NK-92 treated with Interleukin-12 subunit alpha and Interleukin-12 subunit beta, amount 100 ng/mL, for 24 hours (cell line): ENCODE data around the gene GAL3ST3.
"Not testable (repeated sequence)": the region's sequence is repeated elsewhere in the genome, so short reads cannot be mapped to it uniquely, and the experiment has no call there.

Source experiments
- DNase-seq: peaks from one replicate; lab custom pipeline; 2025; lab: John Stamatoyannopoulos, UW

GAL3ST3 gene

DNA sequence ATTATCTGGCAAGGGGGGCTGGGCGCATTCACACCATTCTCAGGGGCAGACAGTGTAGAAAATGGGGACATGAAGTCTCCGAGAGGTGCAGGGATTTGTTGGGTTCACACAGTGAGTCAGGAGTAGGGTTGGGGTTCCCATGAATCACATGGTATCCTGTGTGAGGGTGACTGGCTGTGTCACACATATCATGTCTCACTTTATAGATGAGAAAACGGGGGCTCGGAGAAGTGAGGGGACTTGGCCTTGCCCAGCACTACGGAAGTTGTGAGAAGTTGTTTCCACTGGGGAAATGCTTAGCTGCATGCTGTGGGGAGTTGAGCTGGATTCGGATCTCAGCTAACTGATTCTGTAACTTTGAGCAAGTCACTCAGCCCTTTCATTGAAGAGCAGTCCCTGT is 4.2 kb downstream of the GAL3ST3 start:
- DNase-seq, result no peak

GRCh38 chr11:66042996-66043906 is 5.7 kb downstream of the GAL3ST3 start:
- DNase-seq, result no peak

DNA sequence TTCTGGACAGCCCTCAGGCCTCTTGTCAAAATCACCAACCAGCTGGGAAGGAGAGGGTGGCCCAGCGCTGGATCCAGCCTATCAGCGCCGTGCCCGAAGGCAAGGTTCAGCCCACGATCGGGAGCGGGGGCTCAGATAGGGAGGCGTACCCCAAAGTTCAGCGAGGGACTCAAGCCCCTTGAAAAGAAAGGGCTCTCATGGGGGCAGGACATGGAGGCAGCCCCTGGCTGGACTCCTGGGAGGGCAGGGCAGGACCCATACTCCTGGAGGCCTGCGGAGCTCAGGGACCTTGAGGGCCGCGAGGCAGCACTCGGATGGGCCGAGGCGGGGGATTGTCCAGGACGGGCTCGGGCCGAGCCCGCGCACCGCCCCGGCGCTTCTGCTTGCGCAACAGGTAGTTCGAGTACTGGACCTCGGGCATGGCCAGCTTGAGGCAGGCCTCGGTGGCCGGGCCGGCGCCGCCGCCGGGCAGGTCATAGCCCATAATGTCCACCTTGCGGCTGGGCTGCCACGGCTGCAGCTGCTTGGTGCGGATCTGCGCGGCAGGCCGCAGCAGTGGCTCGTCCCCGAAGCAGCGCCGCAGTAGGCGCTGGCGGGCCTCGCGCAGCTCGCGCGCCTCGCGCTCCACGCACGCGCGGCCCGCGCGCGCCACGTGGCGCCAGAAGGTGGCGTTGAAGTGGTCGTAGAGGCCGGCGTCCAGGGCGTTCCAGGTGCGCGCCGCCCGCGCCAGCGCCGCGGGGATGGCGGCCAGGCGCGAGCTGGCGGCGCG is 6.5 kb downstream of the GAL3ST3 start:
- no peak for DNase-seq

DNA sequence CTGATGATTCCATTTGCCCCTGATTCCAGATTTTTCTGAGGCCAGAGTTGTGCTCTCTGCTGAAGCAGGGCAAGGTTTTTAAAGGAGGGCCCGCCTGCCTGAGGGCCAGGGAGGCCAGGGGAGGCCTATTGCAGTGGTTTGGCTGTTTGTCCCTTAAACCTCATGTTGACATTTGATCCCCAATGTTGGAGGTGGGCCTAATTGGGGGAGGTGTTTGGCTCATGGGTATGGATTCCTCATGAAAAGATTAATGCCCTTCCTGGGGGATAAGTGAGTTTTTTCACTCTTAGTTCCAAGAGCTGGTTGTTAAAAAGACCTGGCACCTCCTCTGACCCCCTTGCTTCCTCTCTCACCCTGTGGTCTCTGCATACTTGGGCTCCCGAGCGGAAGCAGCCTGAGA is 9.2 kb downstream of the GAL3ST3 start:
- DNase-seq, result no peak

- DNase-seq, result no peak
Observed at GRCh38 chr11:66037327-66037726, 11.6 kb downstream of the GAL3ST3 start.

GRCh38 chr11:66036334-66036710 is 12.6 kb downstream of the GAL3ST3 start:
- no peak for DNase-seq

GRCh38 chr11:66035653-66036333 is 13.2 kb downstream of the GAL3ST3 start:
- DNase-seq, result no peak

GRCh38 chr11:66032957-66033735 is 15.8 kb downstream of the GAL3ST3 start:
- no peak for DNase-seq

- DNase-seq, result no peak
Observed at GRCh38 chr11:66026017-66026529, 22.9 kb downstream of the GAL3ST3 start, which contains the start of gene CATSPER1. CATSPER1 (minus strand) TSS chr11:66026479; CDS start chr11:66026379, 100 bp downstream.

DNA sequence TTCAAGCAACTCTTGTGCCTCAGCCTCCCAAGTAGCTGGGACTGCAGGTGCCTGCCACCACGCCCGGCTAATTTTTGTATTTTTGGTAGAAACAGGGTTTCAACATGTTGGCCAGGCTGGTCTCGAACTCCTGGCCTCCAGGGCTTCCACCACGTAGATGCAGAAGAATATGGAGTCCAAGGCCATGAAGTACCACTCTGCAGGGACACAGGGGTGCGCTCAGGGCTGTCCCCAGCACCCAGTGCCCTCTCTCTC is 25.8 kb downstream of the GAL3ST3 start:
- not testable (repeated sequence) for DNase-seq

DNA sequence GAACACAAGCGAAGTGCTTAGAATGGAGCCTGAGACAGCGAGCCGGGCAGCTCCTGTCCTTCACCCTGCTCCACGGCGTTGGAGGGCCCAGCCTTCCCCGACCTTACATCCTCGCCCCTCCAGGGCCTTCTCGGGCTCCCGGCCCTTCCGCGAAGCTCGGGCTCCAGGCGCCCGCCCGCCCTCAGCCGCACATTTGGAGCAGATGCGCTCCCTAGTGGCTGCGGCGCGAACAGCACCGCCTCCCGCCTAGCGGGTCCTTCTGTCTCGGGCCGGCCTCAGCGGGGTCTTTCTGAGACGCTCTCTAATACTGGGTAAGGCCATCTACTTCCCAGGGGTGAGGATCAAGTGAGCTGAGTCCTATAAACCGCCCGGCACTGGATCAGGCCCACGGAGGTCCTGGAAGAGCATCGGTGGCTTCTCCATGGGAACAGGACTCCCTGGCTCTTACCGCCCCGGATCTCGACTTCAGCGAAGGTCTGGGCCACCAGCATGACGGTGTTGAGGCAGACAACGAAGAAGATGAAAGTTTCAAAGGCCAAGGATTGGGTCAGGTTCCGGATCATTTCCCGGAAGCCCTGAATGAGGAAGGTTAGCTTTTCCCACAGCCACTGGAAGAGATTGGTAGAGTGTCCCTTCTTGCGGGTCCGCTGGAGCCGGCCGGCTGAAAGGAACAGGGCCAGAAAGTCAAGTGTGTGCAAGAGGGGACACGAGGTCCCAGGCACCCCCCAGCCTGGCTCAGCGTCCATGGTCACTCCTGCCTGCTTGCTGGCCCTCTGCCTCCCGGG is 26.4 kb downstream of the GAL3ST3 start:
- peak; percentile 39 for DNase-seq

GRCh38 chr11:66020618-66021357 is 28.2 kb downstream of the GAL3ST3 start:
- peak; percentile 61 for DNase-seq

- no peak for DNase-seq
Observed at GRCh38 chr11:66020212-66020611, 28.7 kb downstream of the GAL3ST3 start.

GRCh38 chr11:66017321-66017720 is 31.6 kb downstream of the GAL3ST3 start:
- DNase-seq, result no peak

DNA sequence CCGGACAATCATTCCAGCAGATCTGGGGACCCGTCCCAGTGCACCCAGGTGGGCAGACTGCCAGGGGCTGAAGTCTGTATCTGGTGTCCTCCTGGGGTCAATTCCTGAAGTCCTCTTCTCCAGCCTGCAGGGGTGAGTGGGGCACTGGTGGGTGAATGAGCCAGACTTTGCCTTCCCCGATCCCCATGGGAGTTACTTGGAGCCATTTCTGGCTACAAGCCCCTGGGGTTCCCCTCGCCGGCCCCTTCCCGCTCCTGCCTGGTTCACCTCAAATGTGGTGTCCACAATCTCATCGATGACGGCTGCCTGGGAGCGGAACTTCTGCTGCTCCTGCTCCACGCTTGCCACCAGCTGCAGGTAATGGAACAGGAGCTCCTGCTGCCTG is 32.2 kb downstream of the GAL3ST3 start:
- no peak for DNase-seq

DNA sequence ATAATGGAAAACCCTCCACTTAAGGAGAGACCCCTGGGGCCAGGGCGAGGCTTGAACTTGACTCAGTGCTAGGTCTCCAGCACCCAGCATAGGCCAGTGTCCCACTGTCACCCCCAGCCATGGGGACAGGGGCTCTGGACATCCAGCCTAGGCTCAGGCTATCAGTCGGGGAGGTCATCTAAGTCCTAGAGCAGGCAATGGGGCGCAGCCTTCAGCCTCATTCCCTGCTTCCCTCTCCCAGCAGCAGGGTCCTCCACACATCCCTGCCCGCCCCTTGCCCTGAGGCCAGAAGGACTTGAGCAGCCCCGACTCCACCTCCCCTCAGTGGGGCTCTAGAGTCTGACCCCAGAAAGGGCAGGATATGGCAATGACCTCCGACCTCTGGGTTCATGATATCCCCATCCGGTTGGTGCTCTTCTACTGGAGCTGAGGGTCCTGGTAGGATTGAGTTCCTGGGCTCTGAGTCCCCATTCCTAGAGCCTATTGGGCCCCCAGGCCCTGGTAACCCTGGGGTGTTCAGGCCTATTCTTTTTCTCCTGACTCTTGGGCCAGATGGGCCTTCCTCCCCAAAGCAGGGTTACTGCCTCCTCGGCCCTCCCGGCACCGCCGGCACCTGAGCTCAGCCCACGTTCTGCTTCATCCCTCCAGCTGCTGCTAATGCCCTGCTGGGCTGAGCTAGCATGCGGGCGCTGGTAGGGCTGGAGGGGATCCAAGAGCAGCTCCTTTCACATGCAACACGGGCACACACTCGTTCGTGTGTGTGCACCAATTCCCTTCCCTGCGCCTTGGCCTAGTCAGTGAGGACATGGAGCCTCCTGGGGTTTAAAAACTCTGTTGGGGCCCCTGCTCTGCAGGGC is 32.8 kb downstream of the GAL3ST3 start:
- no peak for DNase-seq

DNA sequence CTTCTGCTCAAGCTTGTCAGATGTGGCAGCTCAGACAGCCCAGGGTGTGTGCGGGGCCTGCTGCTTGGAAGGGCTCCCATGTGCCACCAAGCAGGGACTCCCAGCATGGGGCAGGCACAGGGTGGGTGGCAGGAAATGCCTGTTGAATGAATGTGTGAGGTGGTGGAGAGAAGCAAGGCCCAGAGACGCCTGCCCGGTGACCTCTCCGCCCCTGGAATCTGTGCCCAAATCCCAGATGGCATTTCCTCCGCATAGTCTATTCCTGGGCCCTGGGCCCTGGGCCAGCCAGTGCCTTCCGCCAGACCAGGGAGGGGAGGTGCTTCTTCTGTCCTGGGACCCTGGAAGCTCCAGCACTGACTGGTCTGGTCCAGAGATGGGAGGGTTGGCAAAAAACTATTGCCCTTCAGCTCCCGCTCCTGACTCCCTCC is 33.5 kb downstream of the GAL3ST3 start:
- no peak for DNase-seq

DNA sequence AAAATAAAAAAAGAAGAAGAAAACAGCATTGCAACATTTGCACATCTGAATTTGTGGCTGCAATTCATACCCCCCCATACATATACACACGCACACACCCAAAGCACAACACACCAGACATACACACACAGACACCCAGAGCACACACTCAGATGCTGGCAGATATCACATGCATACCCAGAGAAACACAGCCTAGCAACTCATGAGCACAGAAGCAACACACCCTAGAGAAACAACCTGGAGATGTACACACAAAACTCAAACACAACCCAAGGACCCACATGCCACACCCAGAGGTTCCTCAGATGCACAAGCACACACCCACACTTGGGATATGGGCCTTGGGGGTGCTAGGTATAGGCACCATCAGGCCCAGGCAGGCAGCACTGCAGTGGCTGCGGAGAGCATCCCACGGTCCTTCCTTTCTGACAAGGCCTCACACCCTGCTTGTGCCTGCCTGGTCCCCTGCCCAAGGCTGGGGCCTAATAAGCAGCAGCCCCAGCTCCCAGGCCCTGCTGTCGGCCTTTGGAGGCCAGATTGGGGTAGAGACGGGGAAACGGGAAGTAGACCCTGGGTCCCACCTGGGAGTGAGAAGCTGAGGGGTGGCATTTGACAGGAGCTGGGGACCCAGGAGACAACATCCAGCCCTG is 34.0 kb downstream of the GAL3ST3 start:
- no peak for DNase-seq

- no peak for DNase-seq
Observed at GRCh38 chr11:66013762-66014100, 35.2 kb downstream of the GAL3ST3 start.
